PC-9 (cell line): ENCODE results near the gene ZNF469.

ENCODE experiments used
- CTCF ChIP-seq: fragments of 200-600 bp; sonication (generic); conservative IDR thresholded peaks from 2 replicates; pipeline ENCODE4 v1.6.1; 2017; ENCODE audit warnings: mixed run types, antibody characterized with exemption, mild to moderate bottlenecking, moderate library complexity
- EZH2 ChIP-seq: fragments of 200-600 bp; sonication (generic); IDR thresholded peaks from 2 replicates; pipeline ENCODE4 v1.8.0; 2017; ENCODE audit warnings: antibody characterized with exemption, low read depth

- TF ChIP-seq CTCF (no peak), EZH2 (no peak)
Measured at GRCh38 chr16:88408561-88409142, 25.9 kb downstream of the ZNF469 start.
